Spleen (tissue), 11 donors: ENCODE data around the gene DACT1. TPM values are rescaled to one million over a fixed set of nuclear protein-coding genes. Genes with fewer than 3 reads are reported as not detected.

Experiments used
- DNase-seq: peaks from one replicate; pipeline ENCODE4 v3.0.0-alpha.2; 2020
- H3K27ac ChIP-seq, 8 donors: fragments of 200-600 bp; sonication (generic) in 7 of 8; 1 replicate in 4 of 8; 2 replicates in 4 of 8; pipeline versions ENCODE4 v1.5.0 to v1.8.0; 2016 to 2021; ENCODE audit warnings: inconsistent platforms in 4 of 8, mild to moderate bottlenecking in 4 of 8, moderate library complexity in 1 of 8
- H3K27me3 ChIP-seq, 7 donors: fragments of 200-600 bp; sonication (generic) in 6 of 7; replicated peaks in 1 of 7; 1 replicate in 4 of 7; 2 replicates in 3 of 7; pipeline versions ENCODE4 v1.5.0 to v1.8.0; 2016 to 2021; ENCODE audit warnings: inconsistent platforms in 3 of 7, mild to moderate bottlenecking in 1 of 7
- H3K36me3 ChIP-seq, 6 donors: fragments of 200-600 bp; sonication (generic) in 5 of 6; 1 replicate in 4 of 6; 2 replicates in 2 of 6; pipeline versions ENCODE4 v1.5.0 to v1.8.0; 2016 to 2021; ENCODE audit warnings: inconsistent platforms in 2 of 6
- H3K4me1 ChIP-seq, 6 donors: fragments of 200-600 bp; sonication (generic) in 5 of 6; 1 replicate in 3 of 6; 2 replicates in 3 of 6; pipeline versions ENCODE4 v1.5.0 to v1.8.0; 2016 to 2021; ENCODE audit warnings: inconsistent platforms in 3 of 6
- H3K4me3 ChIP-seq, 8 donors: fragments of 200-600 bp; sonication (generic) in 7 of 8; 1 replicate in 4 of 8; 2 replicates in 4 of 8; pipeline versions ENCODE4 v1.5.0 to v1.8.0; 2016 to 2021; ENCODE audit warnings: inconsistent platforms in 4 of 8, mild to moderate bottlenecking in 4 of 8, moderate library complexity in 2 of 8
- H3K9me3 ChIP-seq, 8 donors: fragments of 200-600 bp; sonication (generic) in 7 of 8; 1 replicate in 4 of 8; 2 replicates in 4 of 8; pipeline versions ENCODE4 v1.5.0 to v1.8.0; 2016 to 2021; ENCODE audit warnings: inconsistent platforms in 4 of 8
- CTCF ChIP-seq, 11 experiments: fragments of 200-600 bp in 7 of 11; fragments of 450-650 bp in 4 of 11; sonication (generic) in 4 of 11; IDR thresholded peaks in 8 of 11; conservative IDR thresholded peaks in 3 of 11; 1 replicate in 7 of 11; 2 replicates in 4 of 11; pipeline versions ENCODE4 v1.4.0 to v1.8.0; 2016 to 2021; ENCODE audit warnings: antibody characterized with exemption in 11 of 11, inconsistent platforms in 4 of 11, mild to moderate bottlenecking in 1 of 11
- POLR2A ChIP-seq, 3 donors: fragments of 450-650 bp; IDR thresholded peaks; one replicate each; pipeline ENCODE4 v1.5.1; 2017; ENCODE audit warnings: antibody characterized with exemption in 3 of 3, mild to moderate bottlenecking in 1 of 3
- POLR2AphosphoS5 ChIP-seq, 3 donors: sonication (generic); formaldehyde crosslinking; IDR thresholded peaks; one replicate each; pipeline ENCODE4 v1.5.1; 2017; ENCODE audit warnings: antibody characterized with exemption in 3 of 3
- WGBS, 5 donors: extraction: QIAGEN DNeasy Blood & Tissue Kit in 3 of 5; methylation state at CpG; one replicate each; pipeline versions ENCODE4 v1.1.5 to v1.1.7; 2013 to 2018; 5-methylcytosine and 5-hydroxymethylcytosine counted together
- intact Hi-C: fragments of 100-400 bp; cut with DNase I; formaldehyde crosslinking; loops from one replicate; pipeline ENCODE4 v1.15.0; 2023; ENCODE audit warnings: low total_unique reads
- polyA plus RNA-seq, 3 donors: library from polyadenylated mRNA; stranded (reverse); fragments of 200-250 nt; gene quantifications; one replicate each; pipeline ENCODE4 v1.2.1, GENCODE V29; 2013
- total RNA-seq, 7 donors: library from RNA; depleted of rRNA in 3 of 7; stranded (reverse); fragments of >200 nt in 3 of 7; fragmentation: NEBNext Ultra II Directional in 4 of 7; extraction: Animal tissue kit (Norgen Biotek cat#: 25700) in 4 of 7; gene quantifications; one replicate each; pipeline versions ENCODE4 v1.1.0 to v1.2.1, GENCODE V29; 2016 to 2021
- donor health status: healthy with polysubstance abuse.
- donor health status: DM: no; HTN: no; CAD: no; lungs with moderate emphysema.
- donor health status: DM: no; HTN: no; CAD: no.
- donor health status: Bipolar disorder and iron deficiency.
- donor health status: healthy.
- donor health status: DM: no; HTN: no; CAD: no.
- donor health status: DM: yes; HTN: yes; CAD: no.

The DACT1 gene
- total and polyA plus RNA-seq, 10 donors: 1.3 to 23.4 (median 8.6) TPM

GRCh38 chr14:58669556-58670200, 31.9 kb downstream of the DACT1 start:
- H3K27me3 ChIP-seq: no peaks in the 10 kb centered on the region
- no peak overlapping the region for H3K27ac ChIP-seq
- H3K36me3 ChIP-seq: no peaks in the 10 kb centered on the region
- whole genome bisulfite sequencing, 5 donors: 62 to 90% (median 77%) methylated on average over 7 of the region's 7 CpGs
- no peak for DNase-seq
- H3K9me3 ChIP-seq: no peaks in the 10 kb centered on the region
- no peaks in the 10 kb centered on the region for H3K4me1 ChIP-seq
- no peak overlapping the region for H3K4me3 ChIP-seq
- no peak for TF ChIP-seq POLR2AphosphoS5 (IDR thresholded peaks at IDR 0.05)
- no peak for TF ChIP-seq CTCF (IDR thresholded peaks at IDR 0.05 in 8 of 11, conservative IDR thresholded peaks at IDR 0.05 in 3 of 11)
- TF ChIP-seq POLR2A (IDR thresholded peaks at IDR 0.05): no peak
- intact Hi-C loops: no loop called here

DNA sequence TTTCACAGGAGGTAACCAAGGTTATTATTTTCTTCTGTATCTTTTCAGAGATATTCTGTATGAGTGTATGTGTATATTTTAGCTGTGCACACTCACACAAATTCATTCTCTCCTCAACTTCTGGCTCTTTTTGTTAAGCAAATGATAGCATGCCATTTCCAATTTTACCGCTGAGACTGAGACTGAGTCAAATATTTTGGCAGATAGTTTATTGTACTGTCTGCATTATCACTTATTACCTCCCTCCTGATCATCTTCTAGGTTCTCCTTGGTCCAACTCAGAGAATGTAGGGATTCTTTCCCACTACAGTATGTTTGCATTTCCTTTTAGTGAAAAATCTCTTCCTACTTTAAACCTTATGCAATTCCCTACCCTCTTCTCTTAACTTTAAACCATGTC, 33.3 kb downstream of the DACT1 start:
- Histone ChIP-seq H3K9me3 (no peaks in the 10 kb centered on the region), H3K36me3 (no peaks in the 10 kb centered on the region), H3K27ac (no peak overlapping the region), H3K4me3 (no peak overlapping the region), H3K27me3 (no peaks in the 10 kb centered on the region), H3K4me1 (no peaks in the 10 kb centered on the region)
- TF ChIP-seq CTCF (IDR thresholded peaks at IDR 0.05 in 8 of 11, conservative IDR thresholded peaks at IDR 0.05 in 3 of 11) (no peak), POLR2A (IDR thresholded peaks at IDR 0.05) (no peak), POLR2AphosphoS5 (IDR thresholded peaks at IDR 0.05) (no peak)
- DNase-seq: no peak
- 54 to 93% (median 83%) methylated on average over 1 of the region's 1 CpG for WGBS, 5 donors
- intact Hi-C loops: no loop called here

DNA sequence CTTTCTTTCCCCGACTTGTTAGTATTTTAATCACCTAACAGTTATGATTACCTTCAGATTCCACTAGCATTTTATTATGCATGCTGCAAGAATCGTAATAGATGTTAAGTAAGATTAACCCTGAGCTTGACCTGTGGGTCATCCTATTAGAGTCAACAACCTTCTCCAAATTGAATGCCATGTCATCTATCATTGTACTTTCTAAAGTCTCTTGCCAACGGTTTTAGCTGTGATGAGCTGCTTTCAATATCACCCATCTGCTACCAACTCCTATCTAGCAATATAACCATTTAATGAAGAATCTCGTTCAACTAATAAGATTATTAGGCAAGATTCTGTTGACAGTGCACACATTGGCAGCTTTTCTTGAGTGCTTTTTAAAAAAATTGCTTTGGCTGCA, 33.7 kb downstream of the DACT1 start:
- Histone ChIP-seq H3K36me3 (no peaks in the 10 kb centered on the region), H3K27ac (no peak overlapping the region), H3K9me3 (no peaks in the 10 kb centered on the region), H3K27me3 (no peaks in the 10 kb centered on the region), H3K4me1 (no peaks in the 10 kb centered on the region), H3K4me3 (no peak overlapping the region)
- DNase-seq: no peak
- TF ChIP-seq CTCF (IDR thresholded peaks at IDR 0.05 in 8 of 11, conservative IDR thresholded peaks at IDR 0.05 in 3 of 11) (no peak), POLR2AphosphoS5 (IDR thresholded peaks at IDR 0.05) (no peak), POLR2A (IDR thresholded peaks at IDR 0.05) (no peak)
- 54 to 74% (median 63%) methylated on average over 4 of the region's 4 CpGs for WGBS, 5 donors
- intact Hi-C loops: no loop called here

GRCh38 chr14:58673722-58674121, 36.0 kb downstream of the DACT1 start:
- TF ChIP-seq POLR2A (IDR thresholded peaks at IDR 0.05): no peak
- WGBS, 5 donors: 85 to 92% (median 87%) methylated on average over 2 of the region's 2 CpGs
- intact Hi-C loops: no loop called here
- DNase-seq: no peak
- H3K27me3 ChIP-seq: no peaks in the 10 kb centered on the region
- H3K27ac ChIP-seq: no peak overlapping the region
- H3K4me3 ChIP-seq: no peak overlapping the region
- no peaks in the 10 kb centered on the region for H3K4me1 ChIP-seq
- H3K9me3 ChIP-seq: no peaks in the 10 kb centered on the region
- no peaks in the 10 kb centered on the region for H3K36me3 ChIP-seq

DNA sequence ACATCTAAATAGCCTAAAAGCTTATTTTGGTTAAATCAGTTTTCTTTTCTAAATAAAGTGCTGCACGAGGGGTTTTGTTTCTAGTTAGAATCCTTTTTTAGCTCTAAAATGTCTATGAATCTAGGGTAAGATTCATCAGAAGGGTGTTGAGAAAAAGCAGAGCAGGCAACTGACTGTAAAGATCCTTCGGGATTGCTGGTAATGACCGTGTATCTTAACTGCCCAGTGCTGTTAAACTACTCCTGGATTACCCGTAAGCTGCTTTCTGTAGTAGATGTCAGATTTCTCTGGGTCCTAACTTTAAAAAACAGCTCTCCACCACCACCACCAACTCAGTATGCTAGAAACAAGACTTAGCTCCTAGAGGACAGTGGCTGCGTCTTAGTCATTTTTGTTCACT, 39.2 kb downstream of the DACT1 start:
- TF ChIP-seq CTCF (IDR thresholded peaks at IDR 0.05 in 8 of 11, conservative IDR thresholded peaks at IDR 0.05 in 3 of 11) (no peak), POLR2AphosphoS5 (IDR thresholded peaks at IDR 0.05) (no peak), POLR2A (IDR thresholded peaks at IDR 0.05) (no peak)
- Histone ChIP-seq H3K4me1 (no peaks in the 10 kb centered on the region), H3K4me3 (no peak overlapping the region), H3K27ac (no peak overlapping the region), H3K9me3 (no peaks in the 10 kb centered on the region), H3K36me3 (no peaks in the 10 kb centered on the region), H3K27me3 (no peaks in the 10 kb centered on the region)
- 82 to 91% (median 89%) methylated on average over 5 of the region's 5 CpGs for WGBS, 5 donors
- intact Hi-C loops: no loop called here
- DNase-seq: no peak
